Measurements from ENCODE around the gene CLTC. TPM values are rescaled to one million over a fixed set of nuclear protein-coding genes. Genes with fewer than 3 reads are reported as not detected.

Gene CLTC
- polyA plus RNA-seq, 3 donors = 278 to 338 (median 314) TPM

DNA sequence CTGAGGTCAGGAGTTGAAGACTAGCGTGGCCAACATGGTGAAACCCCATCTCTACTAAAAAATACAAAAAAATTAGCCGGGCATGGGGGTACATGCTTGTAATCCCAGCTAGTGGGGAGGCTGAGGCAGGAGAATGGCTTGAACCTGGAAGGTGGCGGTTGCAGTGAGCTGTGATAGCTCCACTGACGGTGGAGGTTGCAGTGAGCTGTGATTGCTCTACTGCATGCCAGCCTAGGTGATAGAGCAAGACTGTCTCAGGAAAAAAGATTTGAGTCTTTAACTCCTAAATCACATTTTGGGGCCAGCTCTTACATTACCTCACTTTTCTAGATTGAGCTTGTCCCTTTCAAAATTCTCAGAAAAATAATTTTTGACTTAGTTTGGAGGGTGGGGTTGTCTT lies 102.9 kb downstream of the CLTC start:
- no peak for DNase-seq

- no peak for DNase-seq
These were observed 103.3 kb downstream of the CLTC start for GRCh38 chr17:59723041-59723440.

DNA sequence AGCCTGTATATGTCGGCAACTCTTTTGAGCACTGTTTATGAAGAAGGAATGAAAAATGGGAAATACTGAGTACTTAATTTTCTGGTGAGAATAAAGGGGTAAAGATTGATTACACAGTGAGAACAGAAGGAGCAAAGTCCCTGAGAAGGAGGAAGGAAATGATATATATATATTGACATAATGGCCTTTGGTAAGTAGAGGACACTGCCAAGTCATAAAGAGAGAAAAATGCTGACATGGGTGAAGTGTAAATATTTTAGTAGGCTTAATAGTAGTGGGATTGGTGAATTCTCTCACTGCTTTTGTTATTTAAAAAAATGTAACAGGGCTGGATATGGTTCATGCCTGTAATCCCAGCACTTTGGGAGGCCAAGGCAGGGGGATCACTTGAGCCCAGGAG lies 103.9 kb downstream of the CLTC start:
- DNase-seq = no peak

DNA sequence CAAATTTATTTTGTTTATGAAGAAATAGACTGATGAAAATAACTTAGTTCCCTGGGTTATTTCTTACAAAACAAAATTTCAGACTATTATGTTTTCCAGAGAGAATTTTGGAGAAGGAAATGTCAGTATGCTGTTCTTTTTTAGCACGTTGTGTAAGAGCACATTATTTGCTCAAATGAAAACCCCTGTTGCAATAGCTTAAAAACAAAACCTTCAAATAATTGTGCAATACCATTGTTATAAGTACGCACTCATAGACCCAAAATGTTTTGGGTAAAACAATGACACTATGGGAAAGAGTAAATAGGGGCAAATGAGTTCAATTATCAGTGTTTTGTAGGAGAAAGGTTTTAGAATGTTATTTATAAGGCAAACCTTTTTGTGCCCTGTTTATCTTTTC lies 106.0 kb downstream of the CLTC start:
- DNase-seq = no peak

- no peak for DNase-seq
These were observed 108.3 kb downstream of the CLTC start for GRCh38 chr17:59727817-59728533.

DNA sequence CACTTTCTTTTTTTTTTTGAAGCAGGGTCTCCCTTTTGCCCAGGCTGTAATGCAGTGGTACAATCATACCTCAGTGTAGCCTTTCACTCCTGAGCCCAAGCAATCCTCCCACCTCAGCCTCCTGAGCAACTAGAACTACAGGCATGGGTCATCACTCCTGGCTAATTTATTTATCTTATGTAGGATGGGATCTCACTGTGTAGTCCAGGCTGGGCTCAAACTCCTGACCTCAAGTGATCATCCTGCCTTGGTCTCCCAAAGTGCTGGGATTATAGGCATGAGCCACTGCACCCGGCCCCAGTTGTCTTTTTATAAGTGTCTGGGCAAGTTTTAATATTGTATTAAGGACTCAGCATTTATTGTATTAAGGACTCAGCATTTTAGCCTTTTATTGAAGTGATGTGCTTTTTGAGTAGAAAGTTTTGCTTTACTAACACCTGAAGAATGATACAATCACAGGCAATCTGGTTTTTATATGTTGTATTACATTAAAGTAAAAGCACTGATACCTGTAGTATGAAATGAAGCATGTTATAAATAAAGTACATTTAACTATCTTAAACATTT lies 110.7 kb downstream of the CLTC start:
- no peak for DNase-seq

GRCh38 chr17:59733697-59734096 lies 114.0 kb downstream of the CLTC start:
- DNase-seq = no peak

DNA sequence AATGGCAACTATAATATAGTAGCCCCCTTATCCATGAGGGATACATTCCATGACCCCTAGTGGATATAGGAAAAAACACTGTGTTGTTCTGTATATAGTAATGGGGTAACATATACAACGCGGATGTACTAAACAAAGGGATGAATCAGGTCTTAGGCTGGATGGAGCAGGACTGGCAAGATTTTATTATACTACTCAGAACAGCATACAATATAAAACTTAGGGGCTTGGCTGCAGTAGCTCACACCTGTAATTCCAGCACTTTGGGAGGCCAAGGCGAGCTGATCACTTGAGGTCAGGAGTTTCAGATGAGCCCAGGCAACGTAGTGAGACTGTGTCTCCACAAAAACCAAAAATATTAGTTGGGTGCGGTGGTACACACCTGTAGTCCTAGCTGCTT lies 114.5 kb downstream of the CLTC start:
- no peak for DNase-seq

DNA sequence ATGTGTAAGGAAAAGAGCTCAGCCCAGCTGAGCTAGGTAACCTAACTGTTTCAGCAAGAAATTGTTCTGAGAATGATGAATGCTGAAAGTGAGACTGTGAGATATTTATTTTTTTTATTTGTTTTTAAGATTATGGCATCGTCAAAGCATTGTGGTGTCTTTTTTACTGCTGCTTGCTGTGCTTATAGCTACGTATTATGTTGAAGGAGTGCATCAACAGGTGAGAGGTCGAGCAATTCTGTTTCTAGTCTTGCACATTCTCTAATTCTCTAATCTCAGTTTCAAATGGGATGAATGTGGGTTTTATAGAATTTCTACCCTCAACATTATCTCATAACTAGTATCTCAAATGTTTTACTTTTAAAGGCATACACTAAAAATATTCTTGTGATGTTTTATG lies 117.6 kb downstream of the CLTC start:
- no peak for DNase-seq

DNA sequence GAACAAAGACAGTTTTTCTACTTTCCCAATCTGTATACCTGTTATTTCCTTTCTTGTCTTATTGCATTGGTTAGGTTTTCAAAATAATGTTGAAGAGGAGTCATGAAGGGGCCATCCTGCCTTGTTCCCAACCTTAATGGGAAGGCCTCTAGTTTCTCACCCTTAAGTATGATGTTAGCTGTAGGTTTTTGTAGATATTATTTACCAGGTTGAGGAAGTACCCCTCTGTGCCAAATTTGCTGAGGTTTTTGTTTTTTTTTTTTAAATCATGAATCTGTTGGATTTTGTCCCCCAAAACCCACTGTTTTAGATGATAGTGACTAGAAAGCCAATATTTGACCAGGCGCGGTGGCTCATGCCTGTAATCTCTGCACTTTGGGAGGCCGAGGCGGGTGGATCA lies 124.1 kb downstream of the CLTC start:
- DNase-seq = no peak

- no peak for DNase-seq
These were observed 125.3 kb downstream of the CLTC start for GRCh38 chr17:59745040-59745439.

Other genes starting within 250 kb of the CLTC start
- 10 to 100 TPM; 75.3 to 94.2 (median 82.6) TPM for gene DHX40, start 54.3 kb upstream of the CLTC start, polyA plus RNA-seq (ENCODE audit: insufficient read length in 3 of 3)
- gene PTRH2, start 87.5 kb downstream of the CLTC start, polyA plus RNA-seq (ENCODE audit: insufficient read length in 3 of 3) = 10 to 100 TPM; 24.8 to 27.0 (median 25.5) TPM
- gene VMP1, start 87.8 kb downstream of the CLTC start, polyA plus RNA-seq (ENCODE audit: insufficient read length in 3 of 3) = 100 to 1,000 TPM in 1 of 3 donors, 10 to 100 TPM in 2; 93.4 to 108 (median 97.7) TPM

Data from renal pelvis (tissue), 4 donors.